ENCODE data around the gene SWI5. TPM values are rescaled to one million over a fixed set of nuclear protein-coding genes. Genes with fewer than 3 reads are reported as not detected.
A peak's percentile ranks its signal among the peaks of the same experiment; 100 is the strongest.

Gene SWI5
- total and polyA plus RNA-seq, 7 donors = 10.0 to 24.7 (median 20.1) TPM

- Histone ChIP-seq H3K36me3 (ENCODE audit: insufficient read depth in 1 of 2, low read depth in 1 of 2) (peaks cover 3 to 24% of the 10 kb centered on the region in 2 donors), H3K27me3 (ENCODE audit: insufficient read depth in 3 of 3, low read length in 2 of 3) (no peaks in the 10 kb centered on the region), H3K9me3 (no peaks in the 10 kb centered on the region), H3K27ac (no peak overlapping the region), H3K4me3 (no peak overlapping the region), H3K4me1 (no peaks in the 10 kb centered on the region)
- TF ChIP-seq CTCF (IDR thresholded peaks at IDR 0.05) = no peak
- no peak for DNase-seq
- WGBS, 3 donors = 67 to 73% (median 68%) methylated on average over 5 of the region's 5 CpGs
- ATAC-seq = no peak
- intact Hi-C loops (cut with DNase I) = loop anchor here in 1 of 2 donors (10.0 kb wide), 1 partner anchor 60 kb away; no protein-coding TSS in a partner anchor
Observed at GRCh38 chr9:128304971-128305288, 28.9 kb downstream of the SWI5 start.

DNA sequence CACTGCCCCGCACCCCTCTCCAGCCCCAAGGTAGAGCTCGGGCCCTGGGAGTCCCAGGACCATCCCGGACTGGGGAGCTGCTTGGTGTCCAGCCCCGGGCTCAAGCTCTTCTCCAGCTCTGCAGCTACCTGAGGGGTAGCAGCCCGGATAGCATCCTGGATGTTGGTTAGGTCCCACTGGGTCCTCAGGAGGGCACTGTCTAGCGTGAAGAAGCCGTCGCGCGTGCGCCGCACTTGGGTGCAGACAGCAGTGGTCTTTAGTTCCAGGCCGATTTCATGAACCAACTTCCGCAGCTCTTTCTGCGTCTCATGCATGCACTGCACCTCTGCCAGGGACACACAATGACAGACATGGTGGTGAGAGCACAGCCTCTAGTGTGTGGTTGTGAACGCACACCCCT is 33.5 kb downstream of the SWI5 start:
- Histone ChIP-seq H3K27ac (no peak overlapping the region), H3K27me3 (ENCODE audit: insufficient read depth in 3 of 3, low read length in 2 of 3) (no peaks in the 10 kb centered on the region), H3K36me3 (ENCODE audit: insufficient read depth in 1 of 2, low read depth in 1 of 2) (peaks cover 3 to 66% of the 10 kb centered on the region in 2 donors), H3K4me3 (no peak overlapping the region), H3K4me1 (no peaks in the 10 kb centered on the region), H3K9me3 (no peaks in the 10 kb centered on the region)
- ATAC-seq (no peak), DNase-seq (no peak)
- intact Hi-C loops (cut with DNase I) = loop anchor here in 1 of 2 donors (10.0 kb wide), 1 partner anchor 65 kb away; no protein-coding TSS in a partner anchor
- TF ChIP-seq CTCF (IDR thresholded peaks at IDR 0.05) = no peak
- WGBS, 3 donors = 92 to 96% (median 93%) methylated on average over 16 of the region's 16 CpGs

DNA sequence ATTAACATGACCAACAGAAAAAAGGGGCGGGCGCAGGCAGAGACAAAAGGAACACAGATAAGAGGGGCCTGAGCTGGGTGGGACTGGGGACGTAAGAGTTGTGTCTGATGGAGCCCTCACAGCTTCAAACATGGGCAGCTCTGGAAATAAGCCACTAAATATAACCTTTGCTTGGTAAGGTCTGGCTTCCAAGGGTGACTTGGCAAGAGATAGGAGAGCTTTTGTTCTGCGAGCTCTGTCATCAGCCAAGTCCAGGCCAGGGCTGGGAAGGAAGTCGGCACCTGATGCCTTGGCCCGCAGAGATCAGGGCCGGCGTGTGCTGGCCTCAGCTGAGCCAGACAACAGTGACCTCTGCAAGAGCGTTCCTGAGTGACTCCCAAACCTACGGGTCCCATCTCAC is 34.4 kb downstream of the SWI5 start:
- Histone ChIP-seq H3K27me3 (ENCODE audit: insufficient read depth in 3 of 3, low read length in 2 of 3) (no peaks in the 10 kb centered on the region), H3K4me1 (no peaks in the 10 kb centered on the region), H3K36me3 (ENCODE audit: insufficient read depth in 1 of 2, low read depth in 1 of 2) (peaks cover 3 to 75% of the 10 kb centered on the region in 2 donors), H3K9me3 (no peaks in the 10 kb centered on the region), H3K27ac (peak overlapping the region; percentile 67), H3K4me3 (no peak overlapping the region)
- ATAC-seq (peak; percentile 91 to 94 (median 94)), DNase-seq (peak; percentile 30 to 77)
- TF ChIP-seq CTCF (IDR thresholded peaks at IDR 0.05) = no peak
- WGBS, 3 donors = 38 to 48% (median 40%) methylated on average over 10 of the region's 10 CpGs
- intact Hi-C loops (cut with DNase I) = no loop called here

DNA sequence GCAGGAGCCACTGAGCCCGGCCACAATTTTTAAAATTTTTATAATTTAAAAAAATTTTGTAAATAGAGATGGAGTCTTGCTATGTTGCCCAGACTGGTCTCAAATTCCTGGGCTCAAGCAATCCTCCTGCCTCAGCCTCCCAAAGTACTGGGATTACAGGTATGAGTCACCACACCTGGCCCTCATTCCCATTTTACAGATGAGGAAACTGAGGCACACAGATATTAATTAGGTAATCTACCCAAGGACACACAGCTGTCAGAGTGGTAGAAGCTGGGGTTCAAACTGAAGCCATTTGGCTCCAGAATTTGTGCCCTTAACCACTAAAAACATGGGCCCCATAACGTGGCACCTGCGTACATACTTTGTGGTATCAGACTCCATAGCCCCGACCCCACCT is 38.6 kb downstream of the SWI5 start:
- Histone ChIP-seq H3K36me3 (ENCODE audit: insufficient read depth in 1 of 2, low read depth in 1 of 2) (peaks cover 1 to 92% of the 10 kb centered on the region in 2 donors), H3K4me3 (no peak overlapping the region), H3K27ac (no peak overlapping the region), H3K4me1 (no peaks in the 10 kb centered on the region), H3K9me3 (no peaks in the 10 kb centered on the region), H3K27me3 (ENCODE audit: insufficient read depth in 3 of 3, low read length in 2 of 3) (no peaks in the 10 kb centered on the region)
- ATAC-seq (no peak), DNase-seq (no peak)
- WGBS, 3 donors = 89 to 96% (median 93%) methylated on average over 4 of the region's 4 CpGs
- intact Hi-C loops (cut with DNase I) = no loop called here
- TF ChIP-seq CTCF (IDR thresholded peaks at IDR 0.05) = no peak

- H3K27me3 ChIP-seq (ENCODE audit: insufficient read depth in 3 of 3, low read length in 2 of 3) = no peaks in the 10 kb centered on the region
- no peak overlapping the region for H3K27ac ChIP-seq
- DNase-seq (no peak), ATAC-seq (no peak)
- intact Hi-C loops (cut with DNase I) = no loop called here
- H3K4me3 ChIP-seq = no peak overlapping the region
- 66 to 73% (median 68%) methylated on average over 9 of the region's 9 CpGs for WGBS, 3 donors
- peaks cover 6% of the 10 kb centered on the region for H3K4me1 ChIP-seq
- H3K9me3 ChIP-seq = no peaks in the 10 kb centered on the region
- TF ChIP-seq CTCF (IDR thresholded peaks at IDR 0.05) = no peak
- H3K36me3 ChIP-seq (ENCODE audit: insufficient read depth in 1 of 2, low read depth in 1 of 2) = peaks cover 0 to 92% of the 10 kb centered on the region in 2 donors
Observed at GRCh38 chr9:128316421-128316820, 40.3 kb downstream of the SWI5 start.

Data from psoas muscle (tissue), 8 donors.